ENCODE results near the gene SDK1.

The SDK1 gene

DNA sequence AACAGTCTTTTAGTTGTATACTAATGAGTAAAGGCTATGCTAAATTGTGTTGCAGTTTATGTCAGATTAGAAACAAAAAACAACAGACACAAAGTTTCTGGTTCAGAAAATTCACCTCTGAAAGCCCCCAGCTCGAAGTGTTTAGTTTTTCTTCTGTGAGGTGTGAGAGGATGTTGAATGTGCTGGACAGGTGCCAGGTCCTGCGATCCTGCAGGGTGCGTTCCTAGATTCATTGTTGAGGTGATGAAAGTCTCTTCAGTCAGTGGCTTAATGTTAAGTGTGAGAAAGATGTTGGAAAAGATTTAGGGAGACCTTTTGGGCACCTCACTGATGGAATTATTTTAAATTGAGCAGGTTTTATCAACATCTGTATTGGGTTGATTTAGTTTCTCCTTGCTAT, 287.3 kb downstream of the SDK1 start:
- no peak for DNase-seq (ENCODE audit: low read depth)

DNA sequence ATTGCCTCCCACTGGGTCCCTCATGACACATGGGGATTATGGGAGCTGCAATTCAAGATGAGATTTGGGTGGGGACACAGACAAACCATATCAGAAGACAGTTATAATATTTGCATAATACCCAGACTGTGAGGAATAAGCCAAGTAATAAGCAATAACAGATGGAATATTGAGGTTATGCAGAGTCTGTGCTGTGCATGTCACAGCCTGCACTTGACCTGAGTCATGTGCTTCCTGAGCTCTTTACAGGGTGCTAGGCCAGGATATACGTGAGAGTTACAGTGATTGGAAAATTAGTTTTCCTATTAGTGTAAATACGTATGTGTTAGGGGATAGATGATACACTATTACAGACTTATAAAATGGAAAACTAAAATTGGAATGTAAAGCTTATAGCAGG, 288.7 kb downstream of the SDK1 start:
- no peak for DNase-seq (ENCODE audit: low read depth)

DNA sequence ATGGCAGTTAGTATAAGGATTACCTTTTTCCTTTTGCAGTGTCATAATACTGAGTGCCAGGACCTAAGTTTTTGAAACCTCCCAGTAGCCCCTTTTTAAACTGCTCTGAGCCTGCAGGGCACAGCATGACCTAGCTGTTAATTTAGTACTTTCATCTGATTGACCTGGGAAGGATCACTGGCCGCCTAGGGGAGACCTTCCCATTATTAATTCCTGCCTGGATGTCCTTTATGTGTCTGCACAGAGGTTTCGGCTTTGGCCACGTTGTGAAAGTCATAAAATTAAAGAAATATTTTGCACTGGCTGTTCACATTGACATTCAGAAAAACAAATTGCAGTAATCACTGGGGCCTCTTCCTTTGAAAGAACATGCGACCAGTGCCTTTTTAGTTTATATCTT, 290.2 kb downstream of the SDK1 start:
- no peak for DNase-seq (ENCODE audit: low read depth)

DNA sequence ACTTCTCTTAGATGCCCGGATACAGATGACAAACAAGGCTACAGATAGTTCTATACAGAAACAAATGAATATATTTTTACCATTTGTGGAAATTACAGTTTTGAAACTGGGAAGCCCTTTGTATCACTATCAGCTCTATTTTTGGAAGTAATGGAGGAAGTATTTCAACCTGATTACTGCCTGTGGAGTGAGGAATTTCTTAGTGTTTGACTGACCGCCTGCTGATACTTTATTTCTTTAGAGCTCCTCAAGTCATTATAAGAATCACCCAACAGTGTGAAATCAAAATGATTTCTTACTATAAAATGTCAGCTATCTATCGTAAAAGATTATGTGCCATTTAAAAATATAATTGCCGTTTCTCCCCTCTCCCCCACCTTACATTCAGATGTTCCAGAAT, 290.9 kb downstream of the SDK1 start:
- DNase-seq (ENCODE audit: low read depth) = no peak

DNA sequence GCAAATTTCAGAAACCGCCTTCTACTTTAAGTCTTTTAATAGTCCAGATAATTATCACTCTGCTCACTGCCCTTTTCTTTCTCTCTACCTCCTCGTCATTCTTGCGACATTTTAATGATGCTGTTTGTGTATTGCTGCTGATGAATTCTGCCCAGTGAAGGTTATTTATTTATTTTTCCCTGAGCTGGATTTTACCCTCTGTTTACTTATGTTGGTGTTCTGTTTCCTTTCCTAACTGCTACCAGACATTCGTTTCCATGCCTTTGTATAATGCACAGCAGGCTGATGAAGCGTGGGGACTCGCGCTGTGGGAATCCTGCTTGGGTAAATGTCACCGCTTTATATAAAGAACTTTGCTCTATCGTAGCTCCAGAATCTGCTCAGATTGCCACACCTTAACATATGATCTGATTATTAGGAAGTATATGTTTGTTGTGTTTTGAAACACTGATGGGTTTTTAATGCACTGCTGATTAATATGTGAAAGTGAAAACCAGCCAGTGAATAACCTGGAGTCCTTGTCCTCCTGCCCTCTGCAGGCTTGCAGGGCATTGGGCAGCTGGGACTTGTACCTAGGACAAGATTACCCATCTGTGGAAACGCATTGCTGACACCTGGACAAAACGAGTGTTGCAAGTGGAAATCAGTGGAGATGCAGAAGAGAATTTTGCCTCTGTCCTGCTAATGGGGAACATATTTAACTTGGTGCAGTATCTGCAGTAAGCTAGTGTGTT, 291.5 kb downstream of the SDK1 start:
- DNase-seq (ENCODE audit: low read depth) = no peak

DNA sequence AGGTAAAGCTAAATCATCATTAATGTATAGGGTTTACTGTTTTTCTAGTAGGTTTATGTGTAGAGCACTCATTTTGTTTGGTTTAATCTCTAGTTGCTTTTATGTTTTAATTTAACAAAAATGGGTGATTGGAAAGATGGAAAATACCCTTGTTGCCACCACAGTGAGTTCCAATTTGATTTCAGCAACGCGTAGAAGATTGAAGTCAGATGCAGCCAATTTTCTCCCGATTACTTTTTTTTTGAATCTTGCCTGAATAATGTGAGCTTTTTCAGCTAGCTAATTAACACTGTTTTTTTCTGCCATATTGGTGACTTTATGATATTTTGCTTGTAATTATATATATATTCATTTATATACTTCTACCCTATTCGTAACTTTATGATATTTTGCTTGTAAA, 293.8 kb downstream of the SDK1 start:
- no peak for DNase-seq (ENCODE audit: low read depth)

DNA sequence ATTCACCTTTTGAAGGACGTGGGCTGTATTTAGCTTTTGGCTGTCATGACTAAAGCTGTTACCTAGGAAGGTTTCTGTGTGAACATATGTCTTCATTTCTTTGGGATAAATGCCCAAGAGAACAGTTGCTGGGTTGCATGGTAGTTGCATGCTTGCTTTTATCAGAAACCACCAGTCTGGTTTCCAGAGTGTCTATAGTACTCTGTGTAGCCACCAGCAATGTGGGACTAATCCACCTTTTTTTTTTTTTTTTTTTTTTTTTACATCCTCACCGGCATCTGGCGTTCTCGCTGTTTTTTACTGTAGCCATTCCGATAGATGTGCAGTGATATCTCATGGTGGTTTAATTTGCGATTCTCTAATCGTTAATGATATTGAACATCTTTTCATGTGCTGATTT, 297.8 kb downstream of the SDK1 start:
- DNase-seq (ENCODE audit: low read depth) = no peak

DNA sequence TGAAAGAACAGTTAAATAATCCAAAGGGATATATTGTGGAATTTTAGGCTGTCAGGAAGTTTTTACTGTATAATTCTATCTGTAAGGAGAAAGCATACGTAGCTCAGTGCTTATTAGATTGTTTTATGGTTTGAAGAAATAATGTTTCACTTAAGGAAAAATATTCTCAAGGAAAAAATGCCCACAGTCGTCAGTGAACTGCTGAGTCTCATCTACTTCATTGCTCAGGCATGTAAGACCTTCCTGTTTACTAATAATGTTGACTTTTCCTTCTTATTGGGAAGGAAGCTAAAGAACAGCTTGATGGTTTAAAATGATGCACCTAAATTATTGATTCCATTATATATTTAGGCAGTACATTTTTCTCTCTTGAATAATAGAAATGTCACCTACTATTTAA, 304.2 kb downstream of the SDK1 start:
- no peak for DNase-seq (ENCODE audit: low read depth)

DNA sequence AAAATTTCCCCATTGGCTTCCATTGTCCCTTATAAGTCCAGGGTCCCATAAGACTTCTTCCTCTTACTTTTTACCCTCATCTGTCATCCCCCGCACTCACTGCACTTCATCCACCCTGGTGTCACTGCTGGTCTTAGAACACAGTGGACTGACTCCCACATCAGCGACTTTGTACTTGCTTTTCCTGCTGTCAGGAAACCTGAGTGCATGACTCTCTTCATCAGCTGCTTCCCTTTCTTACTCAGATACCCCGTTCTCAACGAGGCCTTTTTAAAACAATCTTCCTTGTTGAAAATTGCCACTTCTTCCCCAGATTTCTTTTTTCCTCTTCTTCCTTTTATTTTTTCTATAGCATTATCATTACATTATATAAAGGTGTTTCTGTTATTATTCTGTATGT, 305.4 kb downstream of the SDK1 start:
- no peak for DNase-seq (ENCODE audit: low read depth)

DNA sequence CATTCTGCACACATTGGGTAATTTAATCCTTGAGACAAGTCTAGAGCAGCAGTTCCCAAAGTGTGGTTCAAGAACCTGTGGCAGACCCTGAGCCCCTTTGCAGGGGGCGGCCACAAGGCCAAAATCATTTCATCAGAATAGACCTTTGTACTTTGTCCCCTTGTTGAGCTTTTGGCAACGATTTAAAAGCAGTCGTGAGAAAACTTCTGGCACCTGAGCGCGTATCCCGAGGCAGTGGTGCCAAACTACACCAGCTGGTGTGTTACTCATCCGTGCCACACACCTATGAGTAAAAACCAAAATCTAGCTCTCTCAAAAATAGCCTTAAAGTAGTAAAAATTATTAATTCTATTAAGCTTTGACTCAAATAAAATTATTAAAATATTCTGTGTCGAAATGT, 306.8 kb downstream of the SDK1 start:
- no peak for DNase-seq (ENCODE audit: low read depth)

DNA sequence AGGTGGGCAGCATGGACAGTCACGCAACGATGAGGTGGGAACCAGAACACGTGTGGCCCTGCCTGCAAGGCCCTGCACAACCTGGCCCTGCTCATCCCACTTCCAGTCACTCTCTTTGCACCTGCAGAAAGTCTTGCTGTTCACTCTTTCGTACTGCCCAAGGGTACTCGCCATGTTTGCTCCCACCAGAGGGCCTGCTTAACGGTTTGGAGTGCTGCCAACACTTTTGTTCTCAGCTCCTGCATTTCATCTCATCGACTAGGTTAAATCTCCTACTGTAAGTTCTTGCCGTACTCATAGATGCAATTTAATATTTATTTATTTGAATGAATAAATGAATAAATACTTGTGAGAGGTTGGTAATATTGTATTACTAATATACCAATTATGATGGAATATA, 315.3 kb downstream of the SDK1 start:
- DNase-seq (ENCODE audit: low read depth) = no peak

DNA sequence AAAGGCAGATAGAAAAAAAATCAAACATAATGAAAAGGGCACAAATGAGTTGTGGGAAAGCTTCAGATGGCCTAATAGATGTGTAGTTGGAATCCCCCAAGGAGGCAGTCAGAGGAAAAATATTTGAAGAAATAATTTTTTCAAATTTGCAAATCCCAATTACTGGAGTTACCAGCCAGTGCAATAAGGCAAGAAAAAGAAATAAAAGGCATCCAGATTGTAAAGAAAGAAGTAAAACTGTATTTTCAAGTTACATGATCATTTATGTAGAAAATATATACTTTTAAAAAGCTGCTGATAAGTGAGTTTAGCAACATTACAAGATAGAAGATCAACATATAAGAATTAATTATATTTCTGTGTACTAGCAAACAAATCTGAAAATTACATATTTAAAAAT, 329.0 kb downstream of the SDK1 start:
- DNase-seq (ENCODE audit: low read depth) = no peak

DNA sequence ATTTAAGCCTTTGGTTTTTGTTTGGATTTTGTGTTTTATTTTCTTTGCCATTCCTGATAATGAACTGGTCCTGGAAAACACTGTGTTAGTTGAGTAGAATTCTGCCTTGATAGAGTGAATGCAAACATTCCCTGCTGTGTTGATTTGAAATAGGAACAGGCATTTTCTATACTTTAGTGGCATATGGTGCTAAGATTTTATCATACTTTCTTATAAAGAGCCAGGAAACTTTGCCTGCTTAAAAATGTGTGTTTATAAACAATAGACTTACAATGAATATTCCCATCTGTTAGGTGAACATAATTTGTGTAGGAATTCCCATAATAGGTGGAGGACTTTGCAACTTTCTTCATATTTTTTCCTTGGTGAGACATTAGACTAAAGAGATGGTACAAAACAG, 333.3 kb downstream of the SDK1 start:
- no peak for DNase-seq (ENCODE audit: low read depth)

DNA sequence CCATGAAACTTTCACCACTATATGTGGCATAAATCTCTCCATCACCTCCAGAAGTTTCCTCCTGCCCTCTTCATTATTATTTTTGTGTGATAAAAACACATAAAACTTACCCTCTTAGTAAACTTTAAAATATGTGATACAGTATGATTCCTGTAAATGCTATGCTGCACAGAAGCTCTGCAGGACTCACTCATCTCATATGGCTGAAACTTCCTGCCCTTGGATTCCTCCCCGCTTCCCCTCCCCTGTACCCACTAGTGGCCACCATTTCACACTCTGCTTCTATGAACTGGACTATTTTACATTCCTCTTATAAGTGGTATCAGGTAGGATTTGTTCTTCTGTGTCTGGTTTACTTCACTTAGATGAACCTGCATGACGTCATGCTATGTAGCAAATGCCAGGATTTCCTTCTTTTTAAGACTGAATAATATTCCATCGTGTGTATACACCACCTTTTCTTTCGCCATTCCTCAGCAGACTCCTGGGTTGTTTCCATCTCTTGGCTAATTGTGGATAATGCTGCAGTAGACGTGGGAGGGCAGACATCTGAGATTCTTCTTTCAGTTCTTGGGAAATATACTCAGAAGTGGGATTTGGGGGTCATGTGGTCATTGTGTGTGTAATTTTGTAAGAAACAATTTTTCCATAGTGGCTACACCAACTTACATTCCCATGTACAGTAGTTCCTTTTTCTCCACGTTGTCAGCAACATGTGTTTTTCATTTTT, 335.2 kb downstream of the SDK1 start:
- no peak for DNase-seq (ENCODE audit: low read depth)

DNA sequence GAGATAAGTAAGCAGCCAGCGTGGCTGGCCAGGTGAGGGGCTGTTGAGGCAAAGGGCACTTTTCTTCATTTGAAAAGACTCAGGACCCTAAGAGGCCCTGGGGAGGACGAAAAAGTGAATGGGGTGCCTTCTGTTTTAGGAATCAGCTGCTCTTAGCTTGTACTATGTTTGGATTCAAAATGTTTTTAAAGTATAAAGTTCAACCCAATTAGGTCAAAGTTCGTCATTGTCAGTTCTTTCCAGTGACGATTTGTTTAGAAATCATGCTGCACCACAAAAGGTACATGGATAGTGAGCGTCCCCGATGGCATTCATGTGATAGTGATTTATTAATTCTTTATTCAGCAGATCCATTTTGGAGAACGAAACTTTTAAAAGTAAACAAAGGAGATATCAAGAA, 338.2 kb downstream of the SDK1 start:
- no peak for DNase-seq (ENCODE audit: low read depth)

DNA sequence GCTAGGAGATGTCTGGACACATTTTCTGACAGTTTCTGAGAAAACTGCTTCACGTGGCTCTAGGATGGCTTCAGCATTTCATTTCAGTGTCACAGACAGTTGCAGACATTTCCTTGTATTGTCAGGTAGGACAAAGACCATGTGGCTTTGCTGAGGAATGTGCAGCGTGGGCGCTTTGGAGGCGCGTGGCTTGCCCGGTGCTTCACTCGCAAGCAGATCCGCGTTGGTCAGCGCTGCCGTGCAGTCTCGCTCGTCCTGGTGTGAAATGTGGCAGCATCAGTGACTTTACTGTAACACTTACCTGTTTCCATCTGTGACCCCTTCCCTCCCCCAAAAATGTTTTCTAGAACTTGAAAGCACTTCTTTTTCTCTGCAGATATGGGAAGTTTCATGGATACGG, 340.5 kb downstream of the SDK1 start:
- no peak for DNase-seq (ENCODE audit: low read depth)

DNA sequence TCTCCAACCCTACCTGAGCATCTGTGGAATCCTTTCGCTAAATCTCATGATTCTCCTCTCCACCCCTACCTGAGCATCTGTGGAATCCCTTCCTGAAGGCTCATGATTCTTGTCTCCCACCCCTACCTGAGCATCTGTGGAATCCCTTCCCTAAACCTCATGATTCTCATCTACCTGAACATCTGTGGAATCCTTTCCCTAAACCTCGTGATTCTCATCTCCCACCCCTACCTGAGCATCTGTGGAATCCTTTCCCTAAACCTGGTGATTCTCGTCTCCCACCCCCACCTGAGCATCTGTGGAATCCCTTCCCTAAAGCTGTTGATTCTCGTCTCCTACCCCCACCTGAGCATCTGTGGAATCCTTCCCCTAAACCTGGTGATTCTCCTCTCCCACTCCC, 342.0 kb downstream of the SDK1 start:
- DNase-seq (ENCODE audit: low read depth) = no peak

DNA sequence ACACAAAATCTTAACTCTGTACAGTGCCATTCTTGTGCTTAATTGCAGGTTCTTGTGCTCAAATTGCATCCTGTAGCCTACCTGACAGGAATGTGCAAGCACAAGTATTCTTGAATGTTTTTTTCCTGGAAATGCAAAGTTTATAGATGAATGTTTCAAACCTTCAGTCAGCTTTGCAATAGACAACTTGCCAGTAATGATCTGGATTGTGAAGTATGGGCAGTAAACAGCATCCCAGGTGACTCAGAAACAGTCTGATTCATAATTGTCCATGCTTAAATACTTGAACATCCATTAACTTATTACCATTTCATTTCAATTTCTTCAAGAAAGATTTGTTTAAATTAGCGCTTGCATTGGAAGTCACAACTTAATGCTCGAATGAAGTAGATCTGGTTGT, 347.2 kb downstream of the SDK1 start:
- DNase-seq (ENCODE audit: low read depth) = no peak

DNA sequence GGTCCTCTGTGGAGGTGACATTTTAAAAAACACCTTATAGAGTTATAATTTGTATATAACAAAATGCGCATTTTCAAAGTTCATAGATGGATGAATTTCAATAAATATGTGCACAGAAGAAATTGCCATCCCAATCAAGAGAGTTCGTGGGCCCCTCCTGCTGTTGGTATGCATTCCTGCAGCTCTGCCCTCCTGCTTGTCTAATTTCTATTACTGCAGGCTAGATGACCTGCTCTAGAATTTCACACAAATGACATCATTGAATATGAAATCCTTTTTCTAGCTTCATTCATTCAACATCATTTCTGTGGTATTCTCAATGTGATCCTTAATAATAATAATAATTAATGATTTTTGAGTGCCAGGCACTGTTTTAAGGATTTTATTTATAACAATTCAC, 348.2 kb downstream of the SDK1 start:
- no peak for DNase-seq (ENCODE audit: low read depth)

DNA sequence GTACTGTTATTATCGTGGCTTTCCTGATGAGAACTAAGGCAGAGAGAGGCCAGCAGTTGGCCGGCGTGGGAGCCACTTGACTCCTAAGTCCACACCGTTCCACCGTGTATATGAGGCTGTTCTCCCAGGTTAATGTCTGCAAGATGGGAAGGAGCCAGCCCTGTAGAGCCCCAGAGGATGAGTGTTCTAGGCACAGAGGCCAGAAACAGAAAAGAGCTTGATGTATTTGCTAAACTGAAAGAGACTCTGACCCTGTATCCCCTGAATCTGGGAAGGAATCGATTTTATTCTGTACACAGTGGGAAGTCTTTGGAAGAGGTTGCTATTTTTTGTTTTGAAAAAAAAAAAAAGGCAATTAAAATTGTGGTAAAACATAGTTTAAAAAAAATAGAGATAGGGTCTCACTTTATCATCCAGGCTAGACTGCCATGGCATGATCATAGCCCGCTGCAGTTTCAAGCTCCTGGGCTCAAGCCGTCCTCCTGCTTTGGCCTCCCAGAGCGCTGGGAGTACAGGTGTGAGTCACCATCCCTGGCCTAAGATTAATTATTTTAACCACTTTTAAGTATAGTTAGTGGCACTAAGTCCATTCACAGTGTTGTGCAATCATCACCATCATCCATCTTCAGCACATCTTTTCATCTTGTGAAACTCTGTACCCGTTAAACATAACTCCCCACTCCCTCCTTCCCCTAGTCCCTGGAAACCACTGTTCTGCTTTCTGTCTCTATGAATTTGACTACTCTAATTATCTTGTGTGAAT, 348.8 kb downstream of the SDK1 start:
- DNase-seq (ENCODE audit: low read depth) = no peak

DNA sequence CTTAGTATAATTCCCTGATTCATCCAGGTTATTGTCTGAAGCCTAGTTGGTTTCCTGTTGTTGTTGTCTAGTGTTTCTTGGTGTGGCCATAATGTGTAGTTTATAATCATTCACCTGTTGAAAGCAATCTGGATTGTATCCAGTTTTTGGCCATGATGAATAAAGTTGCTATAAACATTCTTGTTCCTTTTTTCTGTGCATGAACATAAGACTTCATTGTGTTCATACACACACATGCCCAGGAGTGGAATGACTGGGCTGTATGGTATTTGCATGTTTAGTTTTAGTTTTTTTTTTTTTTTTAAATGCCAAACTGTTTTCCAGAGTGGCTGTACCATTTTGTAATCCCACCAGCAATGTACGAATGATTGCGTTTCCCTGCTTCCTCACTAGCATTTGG, 349.8 kb downstream of the SDK1 start:
- DNase-seq (ENCODE audit: low read depth) = no peak

DNA sequence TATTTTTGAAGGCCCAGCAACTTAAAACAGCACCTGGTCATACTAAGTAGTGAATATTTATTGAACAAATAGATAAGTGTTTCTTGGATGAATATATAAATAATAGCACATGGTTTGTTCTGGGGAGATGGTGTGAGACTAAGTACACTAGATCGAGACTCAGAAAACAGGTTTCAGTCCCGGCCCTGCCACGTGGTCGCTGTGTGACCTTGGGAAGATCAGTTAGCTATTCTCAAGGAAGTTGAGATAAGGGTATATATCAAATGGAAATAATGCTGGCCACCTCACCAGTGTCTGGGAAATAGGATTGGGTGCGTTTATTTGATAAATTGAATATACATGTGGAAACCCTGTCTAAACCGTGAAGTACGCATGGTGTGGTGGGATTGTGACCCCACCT, 354.6 kb downstream of the SDK1 start:
- no peak for DNase-seq (ENCODE audit: low read depth)

DNA sequence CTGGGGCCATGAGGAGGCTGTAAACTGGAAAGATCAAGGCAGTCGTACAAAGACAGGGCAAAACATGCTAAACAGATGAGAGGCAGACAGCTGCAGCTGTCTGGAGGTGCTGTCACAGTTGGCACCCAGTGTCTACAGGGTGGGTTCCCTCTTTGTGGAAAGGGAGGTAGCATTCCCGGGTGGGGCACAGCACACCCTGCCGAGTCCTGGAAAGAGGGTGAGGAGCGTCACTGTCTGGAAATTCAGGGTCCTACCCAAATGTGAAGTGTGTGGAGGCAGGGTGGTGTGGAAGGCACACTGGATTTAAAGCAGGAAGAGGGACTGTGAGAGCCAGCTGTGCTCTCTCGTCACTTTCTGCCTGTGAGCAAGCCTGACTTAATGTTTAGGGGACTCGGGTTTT, 356.2 kb downstream of the SDK1 start:
- no peak for DNase-seq (ENCODE audit: low read depth)
